GM21825 (cell line): Measurements from ENCODE around the gene LLGL1.

Experiments used
- ATAC-seq: cut with Tn5 transposase; IDR thresholded peaks from one replicate; pipeline ENCODE4 v1.9.1; 2021; ENCODE audit warnings: mild to moderate bottlenecking, moderate library complexity; ENCODE audit not compliant: unreplicated experiment

The LLGL1 gene

DNA sequence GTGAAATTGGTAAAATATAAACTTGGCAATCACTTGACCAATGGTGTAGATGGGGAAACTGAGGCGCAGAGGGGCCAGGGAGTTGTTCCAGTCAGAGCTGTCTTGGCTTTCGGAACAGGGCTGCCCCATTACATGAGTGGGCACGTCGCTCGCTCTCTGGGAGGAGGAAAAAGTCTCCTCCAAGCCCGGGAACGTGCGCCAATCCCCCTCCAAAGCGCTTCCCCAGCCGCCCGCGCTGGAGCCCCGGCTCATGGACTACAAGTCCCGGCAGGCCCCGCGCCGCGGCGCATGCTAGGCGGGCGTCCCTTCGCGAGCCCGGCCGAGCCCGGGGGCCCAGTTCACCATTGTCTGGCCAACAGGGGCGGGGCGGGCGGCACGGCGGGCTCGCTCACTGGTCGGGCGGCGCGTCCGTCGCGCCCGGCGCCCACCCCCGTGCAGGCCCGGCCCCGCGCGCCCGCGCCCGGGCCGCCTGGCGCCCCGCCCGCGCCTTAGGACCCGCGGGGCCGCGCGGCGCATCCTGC is at the start of gene LLGL1:
LLGL1 (plus strand) TSS at position 515 of the 521 bp plus-strand sequence. CDS start 48 bp downstream, outside the sequence.
- ATAC-seq, result peak; percentile 76

DNA sequence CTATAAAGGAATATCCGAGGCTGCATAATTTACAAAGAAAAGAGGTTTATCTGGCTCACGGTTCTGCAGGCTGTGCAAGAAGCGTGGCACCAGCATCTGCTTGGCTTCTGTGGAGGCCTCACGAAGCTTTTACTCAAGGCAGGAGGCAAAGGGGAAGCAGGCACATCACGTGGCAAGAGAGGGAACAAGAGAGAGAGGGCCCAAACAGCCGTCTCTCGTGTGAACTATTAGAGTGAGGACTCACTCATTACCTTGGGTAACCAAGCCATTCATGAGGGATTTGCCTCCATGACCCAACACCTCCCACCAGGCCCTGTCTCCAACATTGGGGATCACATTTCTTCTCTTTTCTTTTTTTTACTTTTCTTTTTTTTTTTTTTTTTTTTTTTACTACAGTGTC is 49.3 kb upstream of the LLGL1 start:
- ATAC-seq, result no peak

- ATAC-seq, result no peak
Observed at GRCh38 chr17:18177133-18177532, 48.3 kb upstream of the LLGL1 start.

DNA sequence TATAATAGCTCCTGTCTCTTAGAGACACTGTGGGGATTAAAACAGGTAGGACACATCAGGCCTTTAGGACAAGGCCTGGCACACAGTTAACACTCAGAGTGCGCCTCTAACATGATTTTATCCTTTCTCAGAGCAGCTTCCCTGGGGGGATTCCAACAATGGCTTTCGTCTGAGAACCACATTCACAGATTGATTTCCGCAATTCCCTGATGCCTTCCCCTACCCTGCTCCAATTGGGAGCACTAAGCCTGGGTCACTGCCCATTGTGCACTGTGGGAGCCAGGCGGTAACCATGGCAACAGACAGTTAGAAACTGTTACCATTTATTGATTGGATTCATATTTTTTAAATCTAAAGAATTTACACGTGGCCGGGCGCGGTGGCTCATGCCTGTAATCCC is 47.7 kb upstream of the LLGL1 start:
- no peak for ATAC-seq

- no peak for ATAC-seq
Observed at GRCh38 chr17:18179196-18179595, 46.2 kb upstream of the LLGL1 start.

- ATAC-seq, result no peak
Observed at GRCh38 chr17:18179804-18180203, 45.6 kb upstream of the LLGL1 start.

- no peak for ATAC-seq
Observed at GRCh38 chr17:18181358-18181757, 44.1 kb upstream of the LLGL1 start.

DNA sequence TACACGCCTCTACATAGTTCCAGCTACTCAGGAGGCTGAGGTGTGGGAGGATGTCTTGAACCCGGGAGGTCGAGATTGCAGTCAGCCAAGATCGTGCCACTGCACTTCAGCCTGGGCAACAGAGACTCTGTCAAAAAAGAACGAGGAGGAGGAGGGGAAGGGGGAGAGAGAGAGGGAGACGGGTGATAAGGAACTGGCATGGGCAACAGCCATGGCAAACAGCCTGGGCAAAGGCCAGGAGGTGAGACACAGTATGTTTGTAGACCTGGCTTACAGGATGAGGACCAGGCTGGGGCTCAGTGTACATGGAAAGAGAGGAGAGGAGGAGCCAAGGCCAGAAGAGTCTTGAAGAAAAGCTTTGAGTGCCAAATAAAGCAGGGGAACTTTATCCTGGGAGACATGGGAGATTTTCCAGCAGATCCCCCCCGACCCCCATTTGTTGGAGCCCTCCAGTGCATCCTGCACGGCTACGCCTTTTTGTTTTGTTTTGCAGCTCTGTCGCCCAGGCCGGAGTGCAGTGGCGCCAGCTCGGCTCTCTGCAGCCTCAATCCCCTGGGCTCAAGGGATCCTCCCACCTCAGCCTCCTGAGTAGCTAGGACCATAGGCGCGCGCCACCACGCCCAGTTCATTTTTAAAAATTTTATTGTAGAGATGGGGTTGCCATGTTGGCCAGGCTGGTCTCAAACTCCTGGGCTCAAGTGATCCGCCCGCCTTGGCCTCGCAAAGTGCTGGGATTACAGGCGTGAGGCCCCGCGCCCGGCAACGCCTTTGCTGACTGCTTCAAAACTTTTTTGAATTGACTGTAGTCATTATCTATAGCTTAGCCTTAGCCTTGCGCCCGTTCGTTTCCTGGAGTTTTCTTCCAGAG is 43.1 kb upstream of the LLGL1 start:
- no peak for ATAC-seq

DNA sequence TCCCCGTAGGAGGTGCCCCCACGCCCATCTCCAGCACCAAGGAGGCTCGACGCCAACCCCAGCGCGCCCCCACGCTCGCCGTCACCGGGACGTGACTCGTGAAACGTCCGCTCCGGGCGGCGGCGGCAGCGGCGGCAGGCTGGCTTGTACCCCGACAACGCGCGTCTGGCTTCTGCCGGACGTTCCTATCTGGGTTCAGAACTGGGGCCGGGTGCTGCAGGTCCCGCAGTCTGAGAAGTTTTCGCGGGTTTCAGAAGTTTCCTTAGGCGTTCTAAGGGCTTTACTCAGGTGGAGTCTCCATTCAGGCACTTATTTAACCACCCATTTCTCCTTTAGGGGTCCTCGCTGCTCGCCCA is 42.5 kb upstream of the LLGL1 start:
- peak; percentile 30 for ATAC-seq

GRCh38 chr17:18183334-18184142 is 41.9 kb upstream of the LLGL1 start, which contains the start of gene ALKBH5:
Gene ALKBH5 (plus strand): TSS chr17:18183828. CDS start chr17:18184244, 416 bp downstream.
- ATAC-seq, result peak; percentile 76

GRCh38 chr17:18184143-18185031 is 41.0 kb upstream of the LLGL1 start:
- ATAC-seq, result peak; percentile 8

- no peak for ATAC-seq
Observed at GRCh38 chr17:18185391-18185790, 40.0 kb upstream of the LLGL1 start.

- ATAC-seq, result no peak
Observed at GRCh38 chr17:18185832-18186626, 39.4 kb upstream of the LLGL1 start.

DNA sequence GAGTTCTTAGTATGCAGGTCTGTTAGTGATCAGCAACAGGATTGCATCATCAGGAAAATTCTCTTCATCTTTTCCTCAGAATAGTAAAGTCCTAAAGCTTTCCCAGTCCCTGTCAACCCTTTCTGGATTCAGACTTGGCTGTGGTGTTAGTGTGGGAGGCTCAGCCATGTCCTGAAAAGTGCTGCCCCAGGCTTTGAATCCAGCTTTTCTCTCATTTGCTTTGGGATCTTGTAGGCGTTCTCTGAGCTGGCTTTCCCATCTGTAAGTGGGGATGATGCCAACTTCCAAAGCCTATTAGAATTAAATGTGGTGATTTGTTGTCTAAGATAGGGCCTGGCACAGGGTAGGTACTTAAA is 38.8 kb upstream of the LLGL1 start:
- ATAC-seq, result no peak

DNA sequence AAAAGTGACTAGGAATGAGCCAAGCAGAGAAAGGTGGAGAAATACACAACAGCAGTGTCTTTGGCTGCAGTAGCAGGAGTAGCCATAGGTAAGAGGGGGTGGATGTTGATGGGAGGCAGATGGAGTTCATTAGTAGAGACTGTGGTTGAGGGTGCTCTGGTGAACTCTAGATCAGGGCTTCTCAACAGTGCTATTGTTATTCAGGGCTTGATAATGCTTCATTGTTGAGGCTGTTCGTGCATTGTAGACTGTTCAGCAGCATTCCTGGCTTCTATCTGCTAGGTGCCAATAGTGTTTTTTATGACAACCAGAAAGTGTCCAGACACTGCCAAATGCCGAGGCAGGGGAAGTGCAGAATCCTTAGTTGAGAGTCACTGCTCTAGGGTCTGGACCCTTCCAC is 38.2 kb upstream of the LLGL1 start:
- no peak for ATAC-seq

DNA sequence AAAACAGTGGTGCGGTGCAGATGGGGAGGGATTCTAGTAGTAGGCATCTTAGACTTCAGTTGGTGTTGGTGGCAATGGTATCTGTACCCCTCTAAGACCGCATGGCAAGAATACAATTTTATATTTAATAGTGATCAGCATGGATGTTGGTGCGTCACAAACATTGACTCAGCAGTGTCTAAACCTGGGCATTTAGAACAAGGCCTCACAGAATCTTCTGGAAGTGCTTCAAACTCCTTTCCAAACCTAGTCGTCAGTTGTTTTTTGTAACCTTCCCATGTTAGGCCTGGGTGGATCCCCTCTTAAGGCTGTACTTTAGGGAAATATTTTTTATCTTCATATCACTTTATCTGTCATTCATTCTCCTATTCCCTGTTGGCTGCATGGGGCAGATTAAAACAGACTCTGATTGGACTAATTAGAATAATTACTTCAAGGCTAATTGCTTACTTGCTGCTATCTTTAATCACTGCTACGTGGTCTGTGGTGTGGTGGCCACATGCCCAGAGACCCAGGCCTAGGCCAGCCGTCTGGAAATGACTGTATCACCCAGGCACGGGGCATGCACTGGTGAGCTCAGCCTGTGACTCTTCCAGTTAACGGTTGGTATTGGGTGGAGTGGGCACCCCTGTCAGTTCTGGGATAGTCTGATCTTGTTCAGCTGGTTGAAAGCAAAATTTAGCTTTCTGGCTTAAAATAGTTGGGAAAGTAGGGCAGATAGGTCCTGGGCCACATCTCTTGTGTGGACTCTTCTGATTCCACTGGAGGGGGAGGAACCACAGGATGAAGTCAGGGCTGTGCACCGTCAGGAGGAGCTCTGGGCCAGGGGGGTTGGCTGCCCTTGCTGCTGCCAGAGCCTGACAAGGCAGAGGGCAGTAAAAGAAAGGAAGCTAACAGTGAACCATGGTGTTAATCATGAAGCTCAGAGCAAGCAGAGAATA is 37.3 kb upstream of the LLGL1 start:
- no peak for ATAC-seq

DNA sequence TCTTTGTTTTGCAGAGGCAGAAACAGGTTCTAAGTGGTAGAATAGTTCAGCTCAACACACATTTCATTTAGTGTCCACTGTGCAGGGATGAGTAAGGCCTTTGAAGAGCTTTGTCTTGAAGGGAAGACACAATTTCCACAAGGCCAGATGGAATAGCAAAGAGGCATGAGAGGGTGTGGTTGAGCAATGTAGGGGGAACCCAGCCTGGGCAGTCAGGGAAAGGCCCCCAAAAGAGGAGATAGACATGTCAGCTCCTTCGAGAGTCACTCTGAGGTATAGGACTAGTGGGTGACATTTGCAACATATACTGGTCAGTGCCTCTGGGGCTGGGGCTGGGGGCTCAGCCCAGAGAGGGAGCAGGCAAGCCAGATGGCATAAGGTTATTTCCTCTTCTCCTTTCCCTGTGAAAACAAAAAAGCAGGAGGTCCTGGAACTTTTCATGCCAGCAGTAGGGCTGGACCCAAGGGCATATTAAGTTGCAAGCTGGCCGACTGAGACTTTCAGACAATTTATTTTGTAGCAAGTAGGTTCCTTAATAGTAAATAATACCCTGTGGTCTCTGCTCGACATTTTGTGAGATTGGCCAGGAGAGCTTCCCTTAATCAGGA is 34.7 kb upstream of the LLGL1 start:
- no peak for ATAC-seq

- no peak for ATAC-seq
Observed at GRCh38 chr17:18191236-18191667, 34.2 kb upstream of the LLGL1 start.
